Bronchial epithelial cell (primary cell): ENCODE results near the gene ZNF428. TPM values are rescaled to one million over a fixed set of nuclear protein-coding genes. Genes with fewer than 3 reads are reported as not detected.
"Not testable (repeated sequence)": the region's sequence is repeated elsewhere in the genome, so short reads cannot be mapped to it uniquely, and the experiment has no call there.

Source experiments
- DNase-seq: peaks from one replicate; pipeline ENCODE4 v3.0.0-alpha.2; 2010; ENCODE audit warnings: low read depth
- FAIRE-seq: peaks from 2 replicates; lab custom pipeline; 2011; peaks lifted over from hg19 to GRCh38; lab: Jason Lieb, UNC
- H3K27me3 ChIP-seq: 2 replicates; pipeline ENCODE4 v1.5.1; 2011; ENCODE audit warnings: low read length; ENCODE audit not compliant: control insufficient read depth, insufficient read depth
- H3K36me3 ChIP-seq: 2 replicates; pipeline ENCODE4 v1.5.1; 2011; ENCODE audit warnings: low read length; ENCODE audit not compliant: control insufficient read depth, insufficient read depth
- H3K4me3 ChIP-seq: 2 replicates; pipeline ENCODE4 v1.5.1; 2011; ENCODE audit warnings: mild to moderate bottlenecking, low read depth, low read length, control low read depth
- CTCF ChIP-seq: IDR thresholded peaks from 2 replicates; pipeline ENCODE4 v1.5.1; 2011; ENCODE audit warnings: mild to moderate bottlenecking, moderate library complexity, low read length, control low read depth, inconsistent platforms; ENCODE audit not compliant: insufficient read depth, severe bottlenecking
- total RNA-seq: library from RNA; depleted of rRNA; stranded (reverse); fragments of >200 nt; gene quantifications from 2 replicates; pipeline ENCODE4 v1.2.1, GENCODE V29; 2014

ZNF428 gene
- total RNA-seq, 1 donor from 2014 or later = 14.5 TPM

DNA sequence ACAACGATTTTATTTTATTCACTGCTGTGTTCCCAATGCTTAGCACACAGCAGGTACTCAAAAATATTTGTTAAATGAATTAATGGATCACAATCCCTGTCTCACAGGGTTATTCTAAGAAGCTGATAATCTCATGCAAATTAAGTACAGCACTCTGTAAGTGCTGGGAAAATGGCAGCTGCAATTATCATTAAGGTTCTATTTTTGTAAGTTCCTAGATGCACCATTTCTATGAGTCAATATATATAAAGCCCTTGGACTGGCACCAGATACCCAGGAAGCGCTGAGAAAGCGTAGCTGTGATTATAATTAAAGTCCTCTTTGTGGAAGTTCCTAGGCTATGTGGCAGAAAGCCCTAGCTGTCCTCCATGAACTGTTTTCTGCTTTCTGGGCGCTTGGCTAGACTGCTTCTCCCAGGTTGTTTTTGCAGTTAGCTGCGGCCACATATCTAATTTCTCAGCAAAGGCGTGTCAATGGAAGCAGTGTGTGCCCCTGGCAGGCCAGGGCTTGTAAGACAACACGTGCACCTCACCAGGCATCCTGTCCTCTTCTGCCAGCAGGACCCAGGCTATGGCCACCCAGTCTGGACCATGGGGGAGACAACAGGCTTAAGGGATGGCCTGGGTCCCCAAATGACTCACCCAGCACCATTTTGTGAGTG lies 12.7 kb downstream of the ZNF428 start:
- FAIRE-seq = no peak
- peaks cover 1% of the 10 kb centered on the region for H3K36me3 ChIP-seq
- peak; percentile 67 for DNase-seq
- H3K27me3 ChIP-seq = no peaks in the 10 kb centered on the region
- no peak for TF ChIP-seq CTCF
- no peak overlapping the region for H3K4me3 ChIP-seq

DNA sequence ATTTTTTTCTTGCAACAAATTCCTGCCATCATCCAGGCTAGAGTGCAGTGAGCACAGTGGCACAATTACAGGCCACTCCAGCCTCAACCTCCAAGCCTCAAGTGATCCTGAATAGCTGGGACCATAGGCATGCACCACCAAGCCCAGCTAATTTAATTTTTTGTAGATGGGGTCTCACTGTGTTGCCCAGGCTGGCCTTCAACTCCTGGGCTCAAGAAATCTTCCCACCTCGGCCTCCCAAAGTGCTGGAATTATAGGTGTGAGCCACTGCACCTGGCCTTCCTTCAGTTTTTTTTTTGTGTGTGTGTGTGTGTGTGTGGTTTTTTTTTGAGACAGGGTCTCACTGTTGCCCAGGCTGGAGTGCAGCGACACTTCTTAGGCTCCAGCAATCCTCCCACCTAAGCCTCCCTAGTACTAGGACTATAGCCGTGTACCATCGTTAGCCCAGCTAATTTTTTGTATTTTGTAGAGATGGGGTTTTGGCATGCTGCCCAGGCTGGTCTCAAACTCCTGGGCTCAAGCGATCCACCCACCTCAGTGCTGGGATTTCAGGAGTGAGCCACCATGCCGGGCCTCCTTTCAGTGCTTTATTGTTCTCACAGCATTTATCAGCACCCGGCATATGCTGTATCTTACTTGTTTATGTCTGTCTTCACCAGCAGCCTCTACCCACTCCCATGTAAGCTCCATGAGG lies 13.4 kb downstream of the ZNF428 start:
- no peak for TF ChIP-seq CTCF
- no peak overlapping the region for H3K4me3 ChIP-seq
- FAIRE-seq = no peak

DNA sequence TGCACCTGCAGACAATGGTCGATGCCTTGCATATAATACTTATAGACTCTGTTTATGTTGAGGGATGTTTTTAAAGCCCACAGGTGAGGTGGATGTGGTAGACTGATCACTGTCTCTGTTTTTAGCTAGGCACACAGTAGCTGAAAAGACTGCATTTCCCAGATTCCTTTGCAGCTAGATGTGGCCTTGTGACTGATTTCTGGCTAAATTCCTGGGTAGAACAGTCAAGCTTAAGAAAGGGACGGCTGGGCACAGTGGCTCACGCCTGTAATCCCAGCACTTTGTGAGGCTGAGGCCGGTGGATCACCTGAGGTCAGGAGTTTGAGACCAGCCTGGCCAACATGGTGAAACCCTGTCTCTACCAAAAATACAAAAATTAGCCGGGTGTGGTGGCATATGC lies 19.1 kb downstream of the ZNF428 start:
- H3K4me3 ChIP-seq, H3K27me3 ChIP-seq, FAIRE-seq, DNase-seq: not testable (repeated sequence)
- peaks cover 14% of the 10 kb centered on the region for H3K36me3 ChIP-seq

More for the DNA sequence above, 13.4 kb downstream of the ZNF428 start:
- Histone ChIP-seq H3K36me3 (peaks cover 3% of the 10 kb centered on the region), H3K27me3 (no peaks in the 10 kb centered on the region)
- DNase-seq = no peak

GRCh38 chr19:43599635-43600295 lies 19.7 kb downstream of the ZNF428 start:
- Histone ChIP-seq H3K36me3 (peaks cover 14% of the 10 kb centered on the region), H3K27me3 (no peaks in the 10 kb centered on the region), H3K4me3 (no peak overlapping the region)
- no peak for TF ChIP-seq CTCF
- FAIRE-seq (no peak), DNase-seq (no peak)

DNA sequence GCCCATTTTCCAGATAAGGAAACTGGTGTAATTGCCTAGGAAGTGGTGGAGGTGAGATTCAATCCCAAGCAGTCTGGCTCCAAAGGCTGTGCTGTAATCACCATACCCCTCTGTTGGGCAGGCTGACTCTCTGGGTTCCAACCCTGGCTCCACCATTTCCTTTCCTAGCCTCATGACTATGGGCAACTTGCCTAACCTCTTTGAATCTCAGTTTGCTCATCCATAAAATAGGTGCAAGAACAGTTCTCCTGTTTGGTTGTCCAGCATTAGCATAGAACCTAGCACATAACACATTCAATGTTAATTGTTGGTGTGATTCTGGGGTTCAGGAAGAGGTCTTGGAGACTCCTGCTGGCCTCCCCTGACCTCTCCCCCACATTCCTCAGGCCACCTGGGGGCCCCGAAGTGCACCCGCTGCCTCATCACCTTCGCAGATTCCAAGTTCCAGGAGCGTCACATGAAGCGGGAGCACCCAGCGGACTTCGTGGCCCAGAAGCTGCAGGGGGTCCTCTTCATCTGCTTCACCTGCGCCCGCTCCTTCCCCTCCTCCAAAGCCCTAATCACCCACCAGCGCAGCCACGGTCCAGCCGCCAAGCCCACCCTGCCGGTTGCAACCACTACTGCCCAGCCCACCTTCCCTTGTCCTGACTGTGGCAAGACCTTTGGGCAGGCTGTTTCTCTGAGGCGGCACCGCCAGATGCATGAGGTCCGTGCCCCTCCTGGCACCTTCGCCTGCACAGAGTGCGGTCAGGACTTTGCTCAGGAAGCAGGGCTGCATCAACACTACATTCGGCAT lies 20.8 kb downstream of the ZNF428 start:
- TF ChIP-seq CTCF = no peak
- no peaks in the 10 kb centered on the region for H3K27me3 ChIP-seq
- H3K36me3 ChIP-seq = peaks cover 18% of the 10 kb centered on the region
- no peak overlapping the region for H3K4me3 ChIP-seq
- no peak for FAIRE-seq
- no peak for DNase-seq
